HG03565 (cell line): Measurements from ENCODE around the gene RNF152.
A peak's percentile ranks its signal among the peaks of the same experiment; 100 is the strongest.

Experiments
- ATAC-seq: cut with Tn5 transposase; IDR thresholded peaks from one replicate; pipeline ENCODE4 v1.9.1; 2021; ENCODE audit warnings: mild to moderate bottlenecking, moderate library complexity; ENCODE audit not compliant: unreplicated experiment

Gene RNF152

GRCh38 chr18:61894751-61895524, 2.1 kb upstream of the RNF152 start:
- no peak for ATAC-seq

- peak; percentile 70 for ATAC-seq
These were observed 1.4 kb upstream of the RNF152 start for GRCh38 chr18:61893971-61894750.

- ATAC-seq: peak; percentile 5
These were observed 633 bp upstream of the RNF152 start for GRCh38 chr18:61893309-61893970.

GRCh38 chr18:61891894-61892293, 913 bp downstream of the RNF152 start:
- ATAC-seq: no peak

- no peak for ATAC-seq
These were observed 1.5 kb downstream of the RNF152 start for GRCh38 chr18:61891271-61891670.

- no peak for ATAC-seq
These were observed 2.5 kb downstream of the RNF152 start for GRCh38 chr18:61890344-61890743.

GRCh38 chr18:61889541-61889940, 3.3 kb downstream of the RNF152 start:
- no peak for ATAC-seq

GRCh38 chr18:61888622-61889021, 4.2 kb downstream of the RNF152 start:
- no peak for ATAC-seq

- ATAC-seq: no peak
These were observed 5.0 kb downstream of the RNF152 start for GRCh38 chr18:61887838-61888237.

- no peak for ATAC-seq
These were observed 9.3 kb downstream of the RNF152 start for GRCh38 chr18:61883547-61883946.

- ATAC-seq: no peak
These were observed 10.4 kb downstream of the RNF152 start for GRCh38 chr18:61882296-61883004.

- no peak for ATAC-seq
These were observed 15.9 kb downstream of the RNF152 start for GRCh38 chr18:61876899-61877298.

- ATAC-seq: no peak
These were observed 22.7 kb downstream of the RNF152 start for GRCh38 chr18:61870151-61870550.

- ATAC-seq: no peak
These were observed 23.2 kb downstream of the RNF152 start for GRCh38 chr18:61869636-61870035.

- ATAC-seq: no peak
These were observed 27.2 kb downstream of the RNF152 start for GRCh38 chr18:61865466-61866175.

GRCh38 chr18:61861372-61861771, 31.4 kb downstream of the RNF152 start:
- ATAC-seq: no peak

GRCh38 chr18:61860302-61860701, 32.5 kb downstream of the RNF152 start:
- ATAC-seq: no peak

- ATAC-seq: no peak
These were observed 33.7 kb downstream of the RNF152 start for GRCh38 chr18:61859113-61859512.

- ATAC-seq: no peak
These were observed 36.1 kb downstream of the RNF152 start for GRCh38 chr18:61856678-61857077.
